KOPT-K1 (cell line): ENCODE measurements around the gene F9.
"Not testable (repeated sequence)": the region's sequence is repeated elsewhere in the genome, so short reads cannot be mapped to it uniquely, and the experiment has no call there.

Experiments
- H3K27ac ChIP-seq: fragments of 200-600 bp; sonication (generic); 2 replicates; pipeline ENCODE4 v1.5.1; 2016; ENCODE audit warnings: antibody characterized with exemption, mild to moderate bottlenecking, low read depth, low read length; ENCODE audit not compliant: poor library complexity, severe bottlenecking
- H3K36me3 ChIP-seq: fragments of 200-600 bp; sonication (generic); 2 replicates; pipeline ENCODE4 v1.5.1; 2017; ENCODE audit warnings: antibody characterized with exemption, mild to moderate bottlenecking, low read length, moderate library complexity; ENCODE audit not compliant: insufficient read depth
- H3K9me3 ChIP-seq: fragments of 200-600 bp; sonication (generic); 2 replicates; pipeline ENCODE4 v1.5.1; 2017; ENCODE audit warnings: antibody characterized with exemption, low read length, mild to moderate bottlenecking; ENCODE audit not compliant: insufficient read depth, poor library complexity, severe bottlenecking

The F9 gene

DNA sequence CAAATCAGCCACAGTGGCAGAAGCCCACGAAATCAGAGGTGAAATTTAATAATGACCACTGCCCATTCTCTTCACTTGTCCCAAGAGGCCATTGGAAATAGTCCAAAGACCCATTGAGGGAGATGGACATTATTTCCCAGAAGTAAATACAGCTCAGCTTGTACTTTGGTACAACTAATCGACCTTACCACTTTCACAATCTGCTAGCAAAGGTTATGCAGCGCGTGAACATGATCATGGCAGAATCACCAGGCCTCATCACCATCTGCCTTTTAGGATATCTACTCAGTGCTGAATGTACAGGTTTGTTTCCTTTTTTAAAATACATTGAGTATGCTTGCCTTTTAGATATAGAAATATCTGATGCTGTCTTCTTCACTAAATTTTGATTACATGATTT, at the start of gene F9:
Gene F9, plus strand, starts transcription at position 190 of the 400 bp plus-strand sequence. Its CDS starts 26 bp downstream, at position 216.
- H3K9me3 ChIP-seq: no peaks in the 10 kb centered on the region
- no peak within 1 kb of the TSS for H3K27ac ChIP-seq
- H3K36me3 ChIP-seq: no peaks in the 10 kb centered on the region

- Histone ChIP-seq H3K9me3 (no peaks in the 10 kb centered on the region), H3K27ac (no peak overlapping the region), H3K36me3 (no peaks in the 10 kb centered on the region)
These were observed 46.8 kb upstream of the F9 start for GRCh38 chrX:139483699-139484098.

DNA sequence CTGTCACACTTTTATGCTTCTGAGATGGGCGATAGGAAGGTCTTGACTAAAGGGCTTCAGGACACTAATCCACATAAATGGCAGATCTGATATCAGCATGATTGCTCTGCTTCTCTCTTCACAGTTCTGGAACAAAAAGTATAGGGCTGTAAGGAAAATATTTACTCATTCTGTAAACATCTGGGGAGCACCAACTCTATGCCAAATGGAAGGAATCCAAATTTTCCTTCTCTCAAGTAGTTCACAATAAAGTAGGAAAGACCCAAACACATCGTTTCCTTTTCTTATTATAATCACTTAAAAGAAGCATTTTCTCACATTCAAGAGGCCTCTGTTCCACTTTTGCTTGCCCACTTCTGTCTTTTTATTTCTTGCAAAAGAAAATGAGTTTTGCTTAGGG, 45.9 kb upstream of the F9 start:
- H3K36me3 ChIP-seq: no peaks in the 10 kb centered on the region
- no peak overlapping the region for H3K27ac ChIP-seq
- H3K9me3 ChIP-seq: no peaks in the 10 kb centered on the region

- no peaks in the 10 kb centered on the region for H3K36me3 ChIP-seq
- no peak overlapping the region for H3K27ac ChIP-seq
- H3K9me3 ChIP-seq: no peaks in the 10 kb centered on the region
These were observed 35.2 kb upstream of the F9 start for GRCh38 chrX:139495324-139495723.

- Histone ChIP-seq H3K27ac (no peak overlapping the region), H3K9me3 (no peaks in the 10 kb centered on the region), H3K36me3 (no peaks in the 10 kb centered on the region)
These were observed 24.2 kb upstream of the F9 start for GRCh38 chrX:139506333-139506732.

DNA sequence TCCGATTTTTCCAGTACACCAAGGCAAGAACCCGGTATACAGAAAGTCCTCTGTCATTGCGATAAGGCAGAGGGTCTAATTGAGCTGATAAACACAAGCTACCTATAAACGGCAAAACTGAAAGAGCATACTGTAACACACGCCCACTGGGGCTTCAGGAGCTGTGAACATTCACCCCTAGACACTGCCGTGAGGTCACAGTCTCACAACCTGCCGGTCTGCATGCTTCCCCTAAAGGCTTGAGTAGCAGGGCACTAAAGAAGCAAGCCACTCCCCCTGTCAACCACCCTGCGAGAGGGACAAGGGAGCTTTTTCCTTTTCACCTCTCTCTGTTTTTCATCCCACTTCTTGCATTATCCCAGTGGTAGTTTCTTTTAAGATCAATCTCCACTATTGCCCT, 22.4 kb upstream of the F9 start:
- Histone ChIP-seq H3K9me3 (no peaks in the 10 kb centered on the region), H3K36me3 (no peaks in the 10 kb centered on the region), H3K27ac (no peak overlapping the region)

GRCh38 chrX:139518475-139518874, 12.1 kb upstream of the F9 start:
- H3K9me3 ChIP-seq: no peaks in the 10 kb centered on the region
- H3K36me3 ChIP-seq: no peaks in the 10 kb centered on the region
- H3K27ac ChIP-seq: no peak overlapping the region

GRCh38 chrX:139528829-139529228, 1.7 kb upstream of the F9 start:
- not testable (repeated sequence) for H3K36me3 ChIP-seq, H3K9me3 ChIP-seq, H3K27ac ChIP-seq

GRCh38 chrX:139532834-139533233, 2.3 kb downstream of the F9 start:
- Histone ChIP-seq H3K36me3 (no peaks in the 10 kb centered on the region), H3K9me3 (no peaks in the 10 kb centered on the region), H3K27ac (no peak overlapping the region)

DNA sequence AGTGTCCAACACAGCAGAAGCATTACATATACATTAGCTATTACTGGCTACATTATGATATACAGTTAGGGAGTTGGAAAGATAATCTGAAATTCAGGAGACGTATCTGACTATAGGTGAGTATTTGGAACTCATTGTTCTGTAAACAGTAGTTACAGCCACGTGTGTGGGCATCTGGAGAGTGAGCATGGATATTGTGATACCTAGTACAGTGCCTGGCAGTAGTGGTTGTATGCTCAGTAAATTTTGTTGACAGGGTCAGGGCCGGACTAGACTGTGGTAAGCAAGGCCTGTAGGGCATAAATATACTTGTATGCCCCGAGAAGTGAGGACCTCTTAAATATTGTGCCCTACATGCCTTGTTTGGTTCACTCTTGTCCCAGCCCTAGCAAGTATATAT, 2.9 kb downstream of the F9 start:
- no peaks in the 10 kb centered on the region for H3K9me3 ChIP-seq
- no peak overlapping the region for H3K27ac ChIP-seq
- H3K36me3 ChIP-seq: no peaks in the 10 kb centered on the region

DNA sequence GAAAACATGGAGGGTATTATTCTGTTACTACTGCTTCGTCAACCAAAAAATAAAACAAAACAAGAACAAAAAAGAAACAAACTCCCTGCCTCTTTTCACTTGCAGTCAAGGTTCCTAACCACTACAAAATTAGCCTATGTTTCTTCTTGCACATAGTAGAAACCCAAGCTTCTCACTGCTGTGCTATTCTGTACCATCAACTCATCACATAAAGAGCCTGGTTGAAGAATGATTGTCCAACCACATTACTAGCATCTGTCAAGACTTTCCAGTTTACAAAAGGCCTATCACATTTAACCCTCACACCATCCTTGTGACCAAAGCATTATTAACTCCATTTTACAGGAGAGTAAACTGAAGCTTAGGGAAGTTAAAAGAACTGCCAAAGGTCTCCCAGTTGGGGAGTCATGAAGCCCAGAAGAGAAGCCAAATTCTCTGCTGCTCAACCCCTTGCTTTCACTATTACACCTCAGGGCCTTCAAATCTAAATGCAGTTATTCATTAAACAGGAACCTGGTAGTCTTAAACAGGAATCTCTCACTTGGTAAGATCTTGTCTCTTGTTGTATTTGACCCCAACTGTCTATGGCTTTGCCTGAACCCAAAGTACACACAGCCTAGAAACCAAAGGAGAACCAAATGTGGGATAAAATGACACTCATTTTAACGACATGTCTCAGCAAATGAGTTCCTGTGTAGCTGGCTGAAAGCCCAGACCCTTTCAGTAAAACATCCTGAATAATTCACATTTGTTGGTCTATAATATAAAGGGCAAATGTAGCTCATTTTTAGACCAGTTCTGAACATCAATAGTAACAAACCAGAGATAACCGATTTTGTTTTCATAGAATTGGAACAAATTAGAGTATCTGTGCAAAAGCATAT, 8.6 kb downstream of the F9 start:
- no peaks in the 10 kb centered on the region for H3K36me3 ChIP-seq
- no peak overlapping the region for H3K27ac ChIP-seq
- H3K9me3 ChIP-seq: no peaks in the 10 kb centered on the region

GRCh38 chrX:139542652-139543051, 12.1 kb downstream of the F9 start:
- Histone ChIP-seq H3K27ac (no peak overlapping the region), H3K9me3 (no peaks in the 10 kb centered on the region), H3K36me3 (no peaks in the 10 kb centered on the region)

DNA sequence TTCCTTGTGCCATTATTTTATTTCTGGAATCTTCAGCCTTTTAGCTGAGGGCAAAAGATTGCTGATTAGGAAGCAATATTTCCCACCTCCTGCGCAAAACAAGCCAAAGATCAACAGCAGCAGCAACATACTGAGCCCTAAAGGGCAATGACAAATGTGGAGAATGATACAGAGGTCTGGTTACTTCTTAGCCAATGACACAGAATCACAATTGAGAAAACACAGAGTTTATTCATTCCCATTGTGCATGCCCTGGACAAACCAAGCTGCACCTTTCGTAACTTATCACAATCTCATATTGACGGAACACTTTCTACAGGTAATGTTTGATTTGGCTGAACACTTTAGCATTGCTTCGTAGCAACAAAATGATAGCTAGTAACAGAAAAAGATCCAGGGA, 13.4 kb downstream of the F9 start:
- Histone ChIP-seq H3K9me3 (no peaks in the 10 kb centered on the region), H3K27ac (no peak overlapping the region), H3K36me3 (no peaks in the 10 kb centered on the region)

GRCh38 chrX:139544591-139544990, 14.1 kb downstream of the F9 start:
- Histone ChIP-seq H3K27ac (no peak overlapping the region), H3K36me3 (no peaks in the 10 kb centered on the region), H3K9me3 (no peaks in the 10 kb centered on the region)

DNA sequence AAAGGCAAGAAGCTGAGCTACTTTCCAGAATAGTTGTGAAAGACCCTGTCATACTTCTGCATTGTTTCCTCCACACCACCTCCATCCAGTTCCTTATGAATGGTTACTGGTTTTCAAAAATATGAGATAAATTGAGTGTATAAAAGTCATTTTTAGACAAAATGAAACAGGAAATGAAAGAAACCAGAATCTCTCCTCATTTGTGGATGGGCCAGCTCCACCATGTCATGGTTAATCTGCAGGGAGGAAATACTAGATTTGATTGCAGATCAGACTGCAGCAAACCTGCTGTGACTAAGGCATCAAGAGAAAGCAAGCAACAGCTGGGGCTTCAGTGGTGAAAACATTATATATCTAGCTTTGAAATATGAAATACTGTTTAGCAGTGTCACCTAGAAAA, 23.8 kb downstream of the F9 start:
- H3K36me3 ChIP-seq: no peaks in the 10 kb centered on the region
- H3K9me3 ChIP-seq: no peaks in the 10 kb centered on the region
- no peak overlapping the region for H3K27ac ChIP-seq

- Histone ChIP-seq H3K9me3 (no peaks in the 10 kb centered on the region), H3K27ac (no peak overlapping the region), H3K36me3 (no peaks in the 10 kb centered on the region)
These were observed 24.6 kb downstream of the F9 start for GRCh38 chrX:139554991-139555675.
